ENCODE data around the gene BOK. TPM values are rescaled to one million over a fixed set of nuclear protein-coding genes. Genes with fewer than 3 reads are reported as not detected.

Gene BOK
- total RNA-seq, 1 experiment from 2014 or later, result 41.5 TPM

GRCh38 chr2:241577413-241578122 is 19.0 kb downstream of the BOK start:
- Histone ChIP-seq H3K4me1 (ENCODE audit: control insufficient read depth in 1 of 2, insufficient read depth in 2 of 2, low read length in 2 of 2) (no peaks in the 10 kb centered on the region), H3K27ac (ENCODE audit: low read depth, low read length) (no peak overlapping the region), H3K4me2 (ENCODE audit: low read length) (no peak overlapping the region), H3K9ac (ENCODE audit: low read length) (no peak overlapping the region), H3K27me3 (ENCODE audit: insufficient read depth, low read length) (no peaks in the 10 kb centered on the region), H3K36me3 (ENCODE audit: control insufficient read depth in 1 of 2, insufficient read depth in 2 of 2, low read length in 2 of 2) (peaks cover 0 to 12% of the 10 kb centered on the region in 2 experiments; a peak in 1 of 4 replicates), H3K9me2 (ENCODE audit: insufficient read depth) (no peaks in the 10 kb centered on the region), H2AFZ (ENCODE audit: low read depth, low read length, poor library complexity, severe bottlenecking) (no peak overlapping the region), H3K9me3 (ENCODE audit: control insufficient read depth in 1 of 2, insufficient read depth in 1 of 2, low read depth in 1 of 2, low read length in 2 of 2) (peaks cover 0 to 9% of the 10 kb centered on the region in 2 experiments; a peak in 1 of 4 replicates), H3K4me3 (replicated peaks in 1 of 2; ENCODE audit: low read depth in 1 of 2, low read length in 2 of 2) (no peak overlapping the region), H3K79me2 (ENCODE audit: insufficient read depth, low read length) (no peaks in the 10 kb centered on the region), H4K20me1 (ENCODE audit: insufficient read depth) (no peaks in the 10 kb centered on the region)
- no peak for TF ChIP-seq SRF (IDR thresholded peaks at IDR 0.05; ENCODE audit: low read depth)
- TF ChIP-seq CBX3 (IDR thresholded peaks at IDR 0.05; ENCODE audit: low read depth), result no peak
- TF ChIP-seq FOSL1 (IDR thresholded peaks at IDR 0.05; ENCODE audit: low read depth), result no peak
- TF ChIP-seq POLR2AphosphoS5 (IDR thresholded peaks at IDR 0.05; ENCODE audit: low read depth, low read length), result no peak
- no peak for TF ChIP-seq ZBTB33 (IDR thresholded peaks at IDR 0.05; ENCODE audit: extremely low read depth, insufficient replicate concordance, low read length)
- TF ChIP-seq EZH2phosphoT487 (IDR thresholded peaks at IDR 0.05; ENCODE audit: borderline replicate concordance), result no peak
- TF ChIP-seq POLR2A (IDR thresholded peaks at IDR 0.05; ENCODE audit: borderline replicate concordance, extremely low read depth, insufficient read depth, insufficient read length), result no peak
- no peak for TF ChIP-seq REST (IDR thresholded peaks at IDR 0.05; ENCODE audit: low read depth)
- no peak for TF ChIP-seq RAD21 (IDR thresholded peaks at IDR 0.05; ENCODE audit: low read depth)
- no peak for TF ChIP-seq ELF1 (IDR thresholded peaks at IDR 0.05; ENCODE audit: borderline replicate concordance, low read depth)
- no peak for TF ChIP-seq JUND (IDR thresholded peaks at IDR 0.05)
- TF ChIP-seq ZNF274 (IDR thresholded peaks at IDR 0.05; ENCODE audit: low read depth, low read length), result no peak
- no peak for TF ChIP-seq MAX (IDR thresholded peaks at IDR 0.05)
- no peak for TF ChIP-seq EGR1 (IDR thresholded peaks at IDR 0.05; ENCODE audit: low read depth)
- TF ChIP-seq SP1 (IDR thresholded peaks at IDR 0.05; ENCODE audit: low read depth), result no peak
- ChIA-PET POLR2A (no interaction called here), RAD21 (ENCODE audit: low non-redundant PET in 1 of 2, low total read pairs in 2 of 2, uncharacterized antibody in 2 of 2, unreplicated experiment in 2 of 2) (no interaction called here), CTCF (no interaction called here)
- ATAC-seq (no peak), DNase-seq (ENCODE audit: low read depth, low spot score) (no peak)
- intact Hi-C loops (cut with micrococcal nuclease), result no loop called here
- BruUV-seq (replicated peaks), result no TSS peak

Data from HCT116 (cell line).